IMR-90 (cell line): Measurements from ENCODE around the gene VDR.

Experiments used
- CEBPB ChIP-seq: IDR thresholded peaks from 2 replicates; pipeline ENCODE4 v1.6.1; 2012; ENCODE audit warnings: low read depth, low read length, improper control_type of control experiment
- CTCF ChIP-seq: conservative IDR thresholded peaks from 2 replicates; pipeline ENCODE4 v1.5.1; 2012; ENCODE audit warnings: mild to moderate bottlenecking, low read depth, low read length, improper control_type of control experiment
- POLR2A ChIP-seq: IDR thresholded peaks from 2 replicates; pipeline ENCODE4 v1.6.1; 2012; ENCODE audit warnings: mild to moderate bottlenecking, low read depth, low read length
- RAD21 ChIP-seq: IDR thresholded peaks from 2 replicates; pipeline ENCODE4 v1.6.1; 2012; ENCODE audit warnings: low read length, improper control_type of control experiment
- RCOR1 ChIP-seq: IDR thresholded peaks from 2 replicates; pipeline ENCODE4 v1.6.1; 2012; ENCODE audit warnings: mild to moderate bottlenecking, low read length, improper control_type of control experiment; ENCODE audit not compliant: insufficient replicate concordance
- TF ChIP-seq, protein P1 (sequence below): fragments of 150-350 bp; IDR thresholded peaks from 2 replicates; pipeline ENCODE4 v1.6.1; 2017; ENCODE audit warnings: mild to moderate bottlenecking, antibody characterized with exemption, low read length, low read depth

DNA sequence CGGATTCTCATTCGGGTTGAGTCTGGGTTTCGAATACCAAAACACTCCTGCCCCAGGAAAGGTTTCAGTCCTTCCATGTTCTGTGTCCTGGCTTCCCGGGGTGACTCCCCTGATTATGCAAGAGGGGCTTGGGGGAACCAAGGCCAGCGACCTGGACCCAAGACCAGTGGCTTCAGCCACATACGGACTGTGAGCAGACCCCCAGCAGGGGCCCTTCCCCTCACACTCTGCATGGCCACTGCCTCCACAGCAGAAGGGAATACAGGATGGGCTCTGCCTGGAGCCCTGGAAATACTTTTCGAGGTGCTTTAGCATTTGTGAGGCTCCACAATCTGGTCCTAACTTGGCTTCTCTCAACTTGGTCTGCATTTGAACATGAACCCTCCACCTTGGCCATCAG, 104.2 kb downstream of the VDR start:
- TF ChIP-seq CTCF (no peak), POLR2A (no peak), RAD21 (no peak), CEBPB (no peak), RCOR1 (no peak)
- TF ChIP-seq, protein P1, sequence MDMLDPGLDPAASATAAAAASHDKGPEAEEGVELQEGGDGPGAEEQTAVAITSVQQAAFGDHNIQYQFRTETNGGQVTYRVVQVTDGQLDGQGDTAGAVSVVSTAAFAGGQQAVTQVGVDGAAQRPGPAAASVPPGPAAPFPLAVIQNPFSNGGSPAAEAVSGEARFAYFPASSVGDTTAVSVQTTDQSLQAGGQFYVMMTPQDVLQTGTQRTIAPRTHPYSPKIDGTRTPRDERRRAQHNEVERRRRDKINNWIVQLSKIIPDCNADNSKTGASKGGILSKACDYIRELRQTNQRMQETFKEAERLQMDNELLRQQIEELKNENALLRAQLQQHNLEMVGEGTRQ, result no peak
